ENCODE results near the gene FNBP1L. TPM values are rescaled to one million over a fixed set of nuclear protein-coding genes. Genes with fewer than 3 reads are reported as not detected.

Gene FNBP1L
- total RNA-seq, 6 experiments from 2014 or later = 1.0 to 6.2 (median 1.2) TPM

DNA sequence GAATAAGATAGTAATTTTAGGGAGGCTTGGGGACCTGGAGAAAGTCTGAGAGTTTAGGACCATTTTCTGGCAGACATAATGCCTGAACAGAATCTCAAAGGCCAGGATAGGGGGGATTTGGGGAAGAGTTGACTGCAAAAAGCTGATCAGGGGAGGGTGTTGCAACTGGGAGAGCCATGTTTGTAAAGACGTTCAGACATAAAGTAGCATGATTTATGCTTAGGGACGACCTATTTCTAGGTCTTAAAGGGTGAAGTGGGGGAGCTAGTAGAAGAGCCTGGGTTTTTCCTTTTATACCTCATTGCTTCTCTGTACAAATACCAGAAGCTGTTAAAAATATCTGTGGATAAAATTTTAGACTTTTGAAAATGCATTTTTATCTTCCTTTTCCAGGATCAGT, 51.2 kb downstream of the FNBP1L start:
- Mint-ChIP-seq H3K9me3 (no peaks in the 10 kb centered on the region), H3K4me3 (no peak overlapping the region), H3K27me3 (ENCODE audit: insufficient read depth) (peaks cover 8% of the 10 kb centered on the region), H3K4me1 (ENCODE audit: low read depth) (no peaks in the 10 kb centered on the region), H3K27ac (no peak overlapping the region), H3K36me3 (ENCODE audit: low read depth) (no peaks in the 10 kb centered on the region)
- TF ChIP-seq, protein P1, sequence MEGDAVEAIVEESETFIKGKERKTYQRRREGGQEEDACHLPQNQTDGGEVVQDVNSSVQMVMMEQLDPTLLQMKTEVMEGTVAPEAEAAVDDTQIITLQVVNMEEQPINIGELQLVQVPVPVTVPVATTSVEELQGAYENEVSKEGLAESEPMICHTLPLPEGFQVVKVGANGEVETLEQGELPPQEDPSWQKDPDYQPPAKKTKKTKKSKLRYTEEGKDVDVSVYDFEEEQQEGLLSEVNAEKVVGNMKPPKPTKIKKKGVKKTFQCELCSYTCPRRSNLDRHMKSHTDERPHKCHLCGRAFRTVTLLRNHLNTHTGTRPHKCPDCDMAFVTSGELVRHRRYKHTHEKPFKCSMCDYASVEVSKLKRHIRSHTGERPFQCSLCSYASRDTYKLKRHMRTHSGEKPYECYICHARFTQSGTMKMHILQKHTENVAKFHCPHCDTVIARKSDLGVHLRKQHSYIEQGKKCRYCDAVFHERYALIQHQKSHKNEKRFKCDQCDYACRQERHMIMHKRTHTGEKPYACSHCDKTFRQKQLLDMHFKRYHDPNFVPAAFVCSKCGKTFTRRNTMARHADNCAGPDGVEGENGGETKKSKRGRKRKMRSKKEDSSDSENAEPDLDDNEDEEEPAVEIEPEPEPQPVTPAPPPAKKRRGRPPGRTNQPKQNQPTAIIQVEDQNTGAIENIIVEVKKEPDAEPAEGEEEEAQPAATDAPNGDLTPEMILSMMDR (IDR thresholded peaks at IDR 0.05) = no peak
- no peak for DNase-seq

DNA sequence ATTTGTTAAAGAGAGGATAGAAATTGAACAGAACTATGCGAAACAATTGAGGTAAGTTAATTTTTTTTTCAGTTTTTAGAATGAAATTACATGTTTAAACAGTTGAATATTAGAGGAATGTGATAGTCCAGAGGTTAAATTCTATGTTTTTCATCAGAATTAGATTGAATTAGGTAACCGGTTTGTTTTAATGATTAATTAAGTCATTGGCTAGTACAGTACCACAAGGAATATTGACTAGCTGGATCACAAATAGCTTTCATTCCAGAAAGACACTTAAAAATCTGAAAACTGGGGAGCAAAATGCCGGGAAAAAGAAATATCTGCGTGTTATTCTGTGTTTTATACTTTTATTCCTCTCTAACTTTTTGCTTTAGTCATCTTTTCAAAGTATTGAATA, 51.6 kb downstream of the FNBP1L start:
- H3K4me3 Mint-ChIP-seq = no peak overlapping the region
- H3K4me1 Mint-ChIP-seq (ENCODE audit: low read depth) = no peaks in the 10 kb centered on the region
- no peaks in the 10 kb centered on the region for H3K9me3 Mint-ChIP-seq
- DNase-seq = no peak
- no peaks in the 10 kb centered on the region for H3K36me3 Mint-ChIP-seq (ENCODE audit: low read depth)
- no peak overlapping the region for H3K27ac Mint-ChIP-seq
- H3K27me3 Mint-ChIP-seq (ENCODE audit: insufficient read depth) = peaks cover 10% of the 10 kb centered on the region
- TF ChIP-seq, protein P1 (IDR thresholded peaks at IDR 0.05) = no peak

DNA sequence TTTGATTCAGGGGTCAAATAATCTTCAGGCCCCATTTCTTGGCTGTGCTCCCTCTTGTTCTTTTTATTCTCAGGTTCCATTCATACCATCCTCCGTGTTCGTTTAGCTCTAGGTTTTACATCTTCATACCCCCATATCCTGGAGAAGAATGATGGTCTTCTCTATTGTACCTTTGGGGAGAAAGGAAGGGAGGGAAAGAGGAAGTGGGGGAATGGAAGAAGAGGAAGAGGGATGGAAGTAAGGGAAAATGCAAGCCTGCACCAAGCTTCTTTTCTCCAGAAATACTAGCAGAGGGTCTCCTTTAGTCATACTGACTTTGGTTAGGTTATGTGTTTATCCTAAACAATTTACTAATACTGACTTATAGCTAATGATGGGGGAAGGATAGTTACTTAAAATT, 52.4 kb downstream of the FNBP1L start:
- DNase-seq = no peak
- Mint-ChIP-seq H3K27me3 (ENCODE audit: insufficient read depth) (peaks cover 10% of the 10 kb centered on the region), H3K27ac (no peak overlapping the region), H3K4me1 (ENCODE audit: low read depth) (no peaks in the 10 kb centered on the region), H3K4me3 (no peak overlapping the region), H3K9me3 (no peaks in the 10 kb centered on the region), H3K36me3 (ENCODE audit: low read depth) (no peaks in the 10 kb centered on the region)
- TF ChIP-seq, protein P1 (IDR thresholded peaks at IDR 0.05) = no peak

DNA sequence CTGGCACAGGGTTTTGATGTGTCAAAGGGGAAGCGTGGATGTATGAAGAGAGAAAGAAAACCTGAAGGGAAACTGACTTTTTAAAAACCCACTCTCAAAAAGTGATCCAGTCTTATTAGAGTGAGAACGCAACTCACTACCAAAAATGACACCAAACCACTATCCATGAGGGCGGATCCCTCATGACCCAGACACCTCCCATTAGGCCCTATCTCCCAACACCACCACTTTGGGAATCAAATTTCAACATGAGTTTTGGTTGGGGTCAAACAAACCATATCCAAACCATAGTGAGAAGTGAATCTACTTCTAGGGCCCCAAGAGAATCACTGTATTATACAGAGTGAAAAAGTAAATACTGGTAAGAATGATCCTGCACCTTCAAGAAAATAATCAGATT, 53.5 kb downstream of the FNBP1L start:
- Mint-ChIP-seq H3K4me3 (no peak overlapping the region), H3K4me1 (ENCODE audit: low read depth) (no peaks in the 10 kb centered on the region), H3K36me3 (ENCODE audit: low read depth) (no peaks in the 10 kb centered on the region), H3K27me3 (ENCODE audit: insufficient read depth) (peaks cover 10% of the 10 kb centered on the region), H3K27ac (no peak overlapping the region), H3K9me3 (no peaks in the 10 kb centered on the region)
- TF ChIP-seq, protein P1 (IDR thresholded peaks at IDR 0.05) = no peak
- no peak for DNase-seq

DNA sequence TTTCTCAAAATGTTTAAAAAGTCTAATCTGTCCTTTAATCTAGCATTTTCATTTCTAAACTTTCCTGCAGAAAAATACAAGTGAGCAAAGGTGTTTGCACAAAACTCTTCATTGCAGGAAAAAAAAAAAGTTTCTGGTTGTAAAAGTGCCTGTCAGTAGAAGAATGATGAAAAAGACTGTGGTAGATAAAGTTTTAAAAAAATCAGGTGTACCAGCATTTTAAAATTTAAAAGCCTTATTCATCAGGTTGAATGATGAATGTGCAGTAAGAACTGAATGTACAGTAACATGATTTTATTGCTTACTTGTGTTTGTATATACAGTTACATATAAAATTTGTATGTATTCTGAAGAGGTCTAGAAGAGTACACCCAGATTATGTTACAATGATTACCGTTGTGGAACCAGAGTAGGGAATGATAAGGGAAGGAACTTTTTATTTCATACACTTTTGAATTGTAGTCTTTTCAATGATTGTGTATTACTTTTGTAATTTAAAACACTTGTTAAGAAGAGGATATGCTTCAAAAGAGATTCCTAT, 54.0 kb downstream of the FNBP1L start:
- no peak for DNase-seq
- no peak overlapping the region for H3K27ac Mint-ChIP-seq
- no peaks in the 10 kb centered on the region for H3K9me3 Mint-ChIP-seq
- H3K4me1 Mint-ChIP-seq (ENCODE audit: low read depth) = no peaks in the 10 kb centered on the region
- no peak overlapping the region for H3K4me3 Mint-ChIP-seq
- no peaks in the 10 kb centered on the region for H3K36me3 Mint-ChIP-seq (ENCODE audit: low read depth)
- peaks cover 10% of the 10 kb centered on the region for H3K27me3 Mint-ChIP-seq (ENCODE audit: insufficient read depth)
- TF ChIP-seq, protein P1 (IDR thresholded peaks at IDR 0.05) = no peak

DNA sequence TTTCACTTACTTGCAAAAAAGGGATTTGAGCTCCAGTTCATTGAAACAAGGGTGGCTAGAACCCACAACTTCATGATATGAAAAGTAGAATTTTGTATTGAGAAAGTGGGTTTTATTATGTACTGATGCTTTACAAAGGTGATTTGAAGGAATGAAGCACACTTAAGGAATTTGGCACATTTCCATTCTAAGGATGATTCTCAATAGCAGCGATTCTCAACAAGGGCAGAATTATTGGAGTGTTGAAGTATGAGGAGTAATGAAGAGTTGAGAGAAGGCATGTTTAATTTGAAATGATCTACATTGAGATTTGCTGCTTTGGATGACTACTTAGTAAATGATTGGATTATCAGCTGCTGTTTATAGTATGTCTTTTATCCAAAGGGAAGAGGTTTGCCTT, 54.7 kb downstream of the FNBP1L start:
- H3K27ac Mint-ChIP-seq = no peak overlapping the region
- TF ChIP-seq, protein P1 (IDR thresholded peaks at IDR 0.05) = no peak

More for the DNA sequence above, 54.7 kb downstream of the FNBP1L start:
- Mint-ChIP-seq H3K9me3 (no peaks in the 10 kb centered on the region), H3K4me3 (no peak overlapping the region), H3K4me1 (ENCODE audit: low read depth) (no peaks in the 10 kb centered on the region), H3K27me3 (ENCODE audit: insufficient read depth) (peaks cover 10% of the 10 kb centered on the region), H3K36me3 (ENCODE audit: low read depth) (no peaks in the 10 kb centered on the region)
- DNase-seq = no peak

All from HFFc6 (cell line).